HUES6 (cell line): ENCODE measurements around the gene ATF4.
"Not testable (repeated sequence)": the region's sequence is repeated elsewhere in the genome, so short reads cannot be mapped to it uniquely, and the experiment has no call there.

Source experiments
- H3K27ac ChIP-seq: 2 replicates; pipeline ENCODE4 v1.7.0; 2013; ENCODE audit warnings: low read depth, mild to moderate bottlenecking, low read length, inconsistent platforms
- H3K27me3 ChIP-seq: 2 replicates; pipeline ENCODE4 v1.6.1; 2013; ENCODE audit warnings: low read length; ENCODE audit not compliant: control insufficient read depth, insufficient read depth
- H3K36me3 ChIP-seq: 2 replicates; pipeline ENCODE4 v1.6.1; 2013; ENCODE audit warnings: low read length; ENCODE audit not compliant: control insufficient read depth, insufficient read depth
- H3K4me1 ChIP-seq: 2 replicates; pipeline ENCODE4 v1.6.1; 2013; ENCODE audit warnings: low read length; ENCODE audit not compliant: control insufficient read depth, insufficient read depth
- H3K4me3 ChIP-seq: 2 replicates; pipeline ENCODE4 v1.5.1; 2013; ENCODE audit warnings: low read depth, low read length
- H3K9ac ChIP-seq: one replicate; pipeline ENCODE4 v1.6.1; 2013; ENCODE audit warnings: mild to moderate bottlenecking, low read length
- H3K9me3 ChIP-seq: 2 replicates; pipeline ENCODE4 v1.6.1; 2013; ENCODE audit warnings: low read depth, low read length; ENCODE audit not compliant: control insufficient read depth, insufficient read depth

ATF4 gene

GRCh38 chr22:39513791-39514190, 6.6 kb upstream of the ATF4 start:
- H3K27ac ChIP-seq = no peak overlapping the region
- no peaks in the 10 kb centered on the region for H3K9me3 ChIP-seq
- H3K4me3 ChIP-seq = no peak overlapping the region
- peaks cover 72% of the 10 kb centered on the region for H3K36me3 ChIP-seq
- H3K9ac ChIP-seq = no peak overlapping the region
- peaks cover 4% of the 10 kb centered on the region for H3K4me1 ChIP-seq
- peaks cover 50% of the 10 kb centered on the region for H3K27me3 ChIP-seq

DNA sequence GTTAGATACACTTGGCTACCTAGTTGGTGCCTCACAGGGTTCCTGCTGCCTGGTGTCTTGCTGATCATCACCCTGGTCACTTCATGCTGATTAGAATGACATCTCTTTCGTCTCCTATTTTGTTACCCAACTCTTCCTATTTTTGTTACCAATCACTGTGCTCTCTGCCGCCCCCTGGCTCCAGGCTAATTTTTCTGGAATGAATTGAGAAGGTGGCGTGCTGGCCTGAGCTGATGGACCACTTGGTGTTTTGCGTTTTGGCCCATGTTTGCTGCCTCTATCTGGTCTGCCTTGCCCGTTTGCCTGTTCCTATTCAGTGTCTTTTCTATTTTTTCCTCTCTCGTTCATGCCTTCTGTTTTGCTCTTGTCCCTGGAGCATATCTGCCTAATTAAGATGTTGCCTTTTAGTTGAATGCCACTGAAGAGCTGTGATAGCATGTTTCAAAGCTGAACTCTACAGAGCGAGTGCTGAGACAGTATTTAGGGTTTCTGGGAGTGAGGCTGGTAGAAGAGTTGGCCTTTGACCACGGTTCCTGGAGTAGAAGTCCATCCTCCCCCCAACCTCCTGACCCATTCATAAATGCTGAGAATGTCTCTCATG, 5.9 kb upstream of the ATF4 start:
- H3K4me3 ChIP-seq = no peak overlapping the region
- H3K36me3 ChIP-seq = peaks cover 67% of the 10 kb centered on the region
- H3K27ac ChIP-seq = no peak overlapping the region
- H3K9me3 ChIP-seq = no peaks in the 10 kb centered on the region
- no peak overlapping the region for H3K9ac ChIP-seq
- H3K4me1 ChIP-seq = peaks cover 8% of the 10 kb centered on the region
- H3K27me3 ChIP-seq = peaks cover 43% of the 10 kb centered on the region

- Histone ChIP-seq H3K9me3 (no peaks in the 10 kb centered on the region), H3K4me3 (no peak overlapping the region), H3K27ac (no peak overlapping the region), H3K27me3 (peaks cover 33% of the 10 kb centered on the region), H3K9ac (no peak overlapping the region), H3K4me1 (peaks cover 8% of the 10 kb centered on the region), H3K36me3 (peaks cover 60% of the 10 kb centered on the region)
Observed at GRCh38 chr22:39515266-39516050, 4.9 kb upstream of the ATF4 start.

DNA sequence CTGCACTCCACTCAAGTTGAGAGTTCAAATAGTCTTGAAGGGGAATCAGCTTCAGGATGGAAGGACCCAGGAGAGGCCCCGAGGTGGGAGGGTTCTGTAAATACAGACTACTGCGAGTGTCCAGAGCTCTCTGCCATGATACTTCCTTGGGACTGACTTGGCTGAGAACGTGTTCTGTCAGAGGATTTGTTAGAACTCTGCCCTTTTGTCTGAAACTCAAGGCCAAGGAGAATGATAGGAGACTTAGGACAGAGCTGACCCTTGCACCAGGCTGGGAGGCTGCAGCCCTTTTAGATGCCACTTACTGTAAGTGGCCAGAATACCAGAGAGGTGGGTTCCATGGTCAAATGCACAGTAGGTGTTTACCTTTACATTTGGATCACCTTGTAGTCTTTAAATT, 2.9 kb upstream of the ATF4 start:
- no peak overlapping the region for H3K27ac ChIP-seq
- no peak overlapping the region for H3K4me3 ChIP-seq
- peaks cover 58% of the 10 kb centered on the region for H3K36me3 ChIP-seq
- H3K27me3 ChIP-seq = peaks cover 15% of the 10 kb centered on the region
- H3K9ac ChIP-seq = no peak overlapping the region
- H3K9me3 ChIP-seq = no peaks in the 10 kb centered on the region
- H3K4me1 ChIP-seq = peaks cover 11% of the 10 kb centered on the region

- peaks cover 61% of the 10 kb centered on the region for H3K36me3 ChIP-seq
- peaks cover 11% of the 10 kb centered on the region for H3K4me1 ChIP-seq
- H3K27ac ChIP-seq = no peak overlapping the region
- peak overlapping the region; percentile 80 for H3K4me3 ChIP-seq
- no peaks in the 10 kb centered on the region for H3K9me3 ChIP-seq
- no peak overlapping the region for H3K9ac ChIP-seq
- peaks cover 11% of the 10 kb centered on the region for H3K27me3 ChIP-seq
Observed at GRCh38 chr22:39518144-39518786, 2.1 kb upstream of the ATF4 start.

GRCh38 chr22:39518996-39519680, 1.2 kb upstream of the ATF4 start:
- Histone ChIP-seq H3K27me3 (peaks cover 5% of the 10 kb centered on the region; the same call in 1 of the 2 replicates), H3K4me3 (peak overlapping the region; percentile 80), H3K4me1 (peaks cover 11% of the 10 kb centered on the region), H3K36me3 (peaks cover 58% of the 10 kb centered on the region), H3K9me3 (no peaks in the 10 kb centered on the region), H3K27ac (peak overlapping the region; percentile 98), H3K9ac (peak overlapping the region; percentile 98)

DNA sequence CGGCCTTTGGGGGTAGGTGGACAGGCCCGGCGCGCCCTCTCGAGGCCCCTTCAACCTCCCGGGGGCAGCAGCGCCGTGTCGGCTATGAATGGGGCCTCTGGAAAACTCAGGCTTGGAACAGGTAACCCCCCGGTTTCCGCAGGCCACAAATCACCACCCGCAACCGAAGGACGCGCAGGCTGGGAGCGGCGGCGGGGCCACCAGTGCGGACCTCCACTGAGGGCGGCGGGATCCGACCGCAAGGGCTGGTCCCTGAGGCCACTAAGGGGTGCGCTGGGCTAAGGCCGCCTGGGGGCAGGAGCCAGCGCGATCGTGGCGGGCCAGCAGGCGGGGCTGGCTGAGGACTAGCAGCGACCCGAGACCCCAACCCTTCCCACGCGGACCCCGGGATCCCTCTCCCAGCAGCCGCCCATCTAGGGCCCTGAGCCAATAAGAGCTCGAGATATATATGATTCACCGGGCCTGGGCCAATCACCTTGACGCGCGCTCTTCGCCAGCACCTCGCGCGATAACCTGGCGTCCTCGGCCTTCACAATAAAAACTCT, 609 bp upstream of the ATF4 start:
- H3K9me3 ChIP-seq = no peaks in the 10 kb centered on the region
- H3K4me1 ChIP-seq = peaks cover 11% of the 10 kb centered on the region
- H3K36me3 ChIP-seq = peaks cover 59% of the 10 kb centered on the region
- peak overlapping the region; percentile 80 for H3K4me3 ChIP-seq
- peak overlapping the region; percentile 98 for H3K27ac ChIP-seq
- H3K27me3 ChIP-seq = peaks cover 2% of the 10 kb centered on the region; the same call in 1 of the 2 replicates
- peak overlapping the region; percentile 98 for H3K9ac ChIP-seq

DNA sequence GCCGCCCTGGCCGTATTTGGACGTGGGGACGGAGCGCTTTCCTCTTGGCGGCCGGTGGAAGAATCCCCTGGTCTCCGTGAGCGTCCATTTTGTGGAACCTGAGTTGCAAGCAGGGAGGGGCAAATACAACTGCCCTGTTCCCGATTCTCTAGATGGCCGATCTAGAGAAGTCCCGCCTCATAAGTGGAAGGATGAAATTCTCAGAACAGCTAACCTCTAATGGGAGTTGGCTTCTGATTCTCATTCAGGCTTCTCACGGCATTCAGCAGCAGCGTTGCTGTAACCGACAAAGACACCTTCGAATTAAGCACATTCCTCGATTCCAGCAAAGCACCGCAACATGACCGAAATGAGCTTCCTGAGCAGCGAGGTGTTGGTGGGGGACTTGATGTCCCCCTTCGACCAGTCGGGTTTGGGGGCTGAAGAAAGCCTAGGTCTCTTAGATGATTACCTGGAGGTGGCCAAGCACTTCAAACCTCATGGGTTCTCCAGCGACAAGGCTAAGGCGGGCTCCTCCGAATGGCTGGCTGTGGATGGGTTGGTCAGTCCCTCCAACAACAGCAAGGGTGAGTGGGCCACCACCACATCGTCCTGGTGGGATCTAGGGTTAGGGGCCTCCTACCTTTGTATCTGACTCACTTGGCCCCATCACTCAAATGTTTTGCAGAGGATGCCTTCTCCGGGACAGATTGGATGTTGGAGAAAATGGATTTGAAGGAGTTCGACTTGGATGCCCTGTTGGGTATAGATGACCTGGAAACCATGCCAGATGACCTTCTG, 934 bp downstream of the ATF4 start:
- Histone ChIP-seq H3K9ac (peak overlapping the region; percentile 98), H3K4me1 (peaks cover 11% of the 10 kb centered on the region), H3K36me3 (peaks cover 52% of the 10 kb centered on the region), H3K27ac (peak overlapping the region; percentile 98), H3K4me3 (peak overlapping the region; percentile 80)
- H3K27me3 ChIP-seq, H3K9me3 ChIP-seq: not testable (repeated sequence)

DNA sequence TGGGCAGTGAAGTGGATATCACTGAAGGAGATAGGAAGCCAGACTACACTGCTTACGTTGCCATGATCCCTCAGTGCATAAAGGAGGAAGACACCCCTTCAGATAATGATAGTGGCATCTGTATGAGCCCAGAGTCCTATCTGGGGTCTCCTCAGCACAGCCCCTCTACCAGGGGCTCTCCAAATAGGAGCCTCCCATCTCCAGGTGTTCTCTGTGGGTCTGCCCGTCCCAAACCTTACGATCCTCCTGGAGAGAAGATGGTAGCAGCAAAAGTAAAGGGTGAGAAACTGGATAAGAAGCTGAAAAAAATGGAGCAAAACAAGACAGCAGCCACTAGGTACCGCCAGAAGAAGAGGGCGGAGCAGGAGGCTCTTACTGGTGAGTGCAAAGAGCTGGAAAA, 1.7 kb downstream of the ATF4 start:
- Histone ChIP-seq H3K4me1 (peaks cover 11% of the 10 kb centered on the region), H3K9ac (peak overlapping the region; percentile 98), H3K4me3 (peak overlapping the region; percentile 80), H3K36me3 (peaks cover 48% of the 10 kb centered on the region)
- not testable (repeated sequence) for H3K27me3 ChIP-seq, H3K9me3 ChIP-seq, H3K27ac ChIP-seq
